Panc1 (cell line): ENCODE results near the gene TRIM15. TPM values are rescaled to one million over a fixed set of nuclear protein-coding genes. Genes with fewer than 3 reads are reported as not detected.

Source experiments
- ATAC-seq: fragments of 200-7000 bp; cut with Tn5 transposase; 2 replicates; pipeline ENCODE4 v1.9.1; 2020; ENCODE audit warnings: mild to moderate bottlenecking, moderate library complexity
- Bru-seq: library from RNA; stranded (reverse); fragments of 400-500 nt; gene quantifications from one replicate; lab custom pipeline; 2021; lab: Mats Ljungman, UMichigan
- BruChase-seq, 2 experiments: library from RNA; stranded (reverse); fragments of 400-500 nt; gene quantifications; one replicate each; lab custom pipeline; 2021; lab: Mats Ljungman, UMichigan
- BruUV-seq: library from RNA; stranded (reverse); fragments of 400-500 nt; replicated peaks from 2 replicates; lab custom pipeline; 2021; lab: Mats Ljungman, UMichigan
- CTCF ChIA-PET: fragments of 300-600 bp; sonication (Branson Sonifier 250); formaldehyde crosslinking; loops from one replicate; lab custom pipeline; 2022; ENCODE audit warnings: antibody characterized with exemption; lab: Charles Lee
- POLR2A ChIA-PET: fragments of 300-600 bp; sonication (Branson Sonifier 250); formaldehyde crosslinking; loops from one replicate; lab custom pipeline; 2022; ENCODE audit warnings: antibody characterized with exemption; lab: Charles Lee
- DNase-seq: peaks from one replicate; pipeline ENCODE4 v3.0.0-alpha.2; 2010; ENCODE audit warnings: low read depth, low spot score
- H3K27ac ChIP-seq: 2 replicates; pipeline ENCODE4 v1.5.1; 2011; ENCODE audit warnings: mild to moderate bottlenecking, low read length, inconsistent platforms
- H3K27me3 ChIP-seq: fragments of 200-500 bp; sonication (Bioruptor generic); 2 replicates; pipeline ENCODE4 v1.6.0; 2014; ENCODE audit warnings: low read length, inconsistent platforms; ENCODE audit not compliant: control insufficient read depth, insufficient read depth
- H3K36me3 ChIP-seq: fragments of 200-500 bp; sonication (Bioruptor generic); 2 replicates; pipeline ENCODE4 v1.5.1; 2014; ENCODE audit warnings: inconsistent platforms, mild to moderate bottlenecking, low read length, moderate library complexity; ENCODE audit not compliant: control insufficient read depth, insufficient read depth
- H3K4me1 ChIP-seq: 2 replicates; pipeline ENCODE4 v1.5.1; 2011; ENCODE audit warnings: inconsistent platforms, mild to moderate bottlenecking, low read length, moderate library complexity; ENCODE audit not compliant: control insufficient read depth, insufficient read depth
- H3K4me3 ChIP-seq, 2 experiments: 2 replicates each; pipeline ENCODE4 v1.5.1; 2011 to 2012; ENCODE audit warnings: low read depth in 2 of 2, low read length in 2 of 2, mild to moderate bottlenecking in 2 of 2, inconsistent platforms in 1 of 2, moderate library complexity in 1 of 2
- H3K9me3 ChIP-seq: fragments of 200-500 bp; sonication (Bioruptor generic); 2 replicates; pipeline ENCODE4 v1.5.1; 2014; ENCODE audit warnings: low read depth, mild to moderate bottlenecking, inconsistent platforms, low read length, moderate library complexity; ENCODE audit not compliant: control insufficient read depth, insufficient read depth
- POLR2AphosphoS5 ChIP-seq: IDR thresholded peaks from 2 replicates; pipeline ENCODE4 v1.6.1; 2012; ENCODE audit warnings: mild to moderate bottlenecking, low read depth, low read length, moderate library complexity
- SIN3A ChIP-seq: IDR thresholded peaks from 2 replicates; pipeline ENCODE4 v1.6.1; 2012; ENCODE audit warnings: low read depth, mild to moderate bottlenecking, low read length, moderate library complexity, borderline replicate concordance; ENCODE audit not compliant: insufficient read depth
- TCF7L2 ChIP-seq: IDR thresholded peaks from 2 replicates; pipeline ENCODE4 v1.6.1; 2011; ENCODE audit warnings: mild to moderate bottlenecking, low read depth, low read length, inconsistent platforms
- in situ Hi-C: cut with HindIII; loops from 2 replicates; pipeline ENCODE4 v1.10.0; 2016; ENCODE audit warnings: low sequenced_read_pairs, low pct_unique_long_range_greater_than_20kb
- intact Hi-C: fragments of 100-400 bp; cut with micrococcal nuclease; formaldehyde crosslinking; loops from one replicate; pipeline ENCODE4 v1.10.0; 2022; ENCODE audit not compliant: unreplicated experiment
- long read RNA-seq: library from polyadenylated mRNA; unstranded; transcript quantifications from one replicate; pipeline ENCODE4 v2.0.0, GENCODE V29; 2021; ENCODE audit not compliant: unreplicated experiment
- polyA plus RNA-seq: library from polyadenylated mRNA; unstranded; fragments of >200 nt; gene quantifications from one replicate; pipeline ENCODE4 v1.2.1, GENCODE V29; 2012; ENCODE audit warnings: missing spikeins; ENCODE audit not compliant: insufficient read length
- total RNA-seq: library from RNA; stranded (reverse); gene quantifications from one replicate; pipeline ENCODE4 v1.2.1, GENCODE V29; 2021; ENCODE audit not compliant: unreplicated experiment
- TF ChIP-seq, protein P1 (sequence below): fragments of 450-650 bp; IDR thresholded peaks from 2 replicates; pipeline ENCODE4 v1.5.1; 2017; ENCODE audit warnings: mild to moderate bottlenecking
- TF ChIP-seq, protein P2 (sequence below), 2 experiments: IDR thresholded peaks; 2 replicates each; pipeline ENCODE4 v1.6.1; 2011 to 2012; ENCODE audit warnings: low read depth in 2 of 2, control low read depth in 1 of 2, low read length in 1 of 2, mild to moderate bottlenecking in 1 of 2, moderate library complexity in 1 of 2; ENCODE audit not compliant: insufficient read depth in 1 of 2

Gene TRIM15
- total RNA-seq (0.13 TPM), Bru-seq, nascent RNA (percentile 15 among the genes with signal in this experiment), BruChase-seq, experiment 1, labeled RNA remaining after a 2-hour chase (percentile 12 among the genes with signal in this experiment), BruChase-seq, experiment 2, labeled RNA remaining after a 6-hour chase (percentile 9 among the genes with signal in this experiment)
- polyA plus RNA-seq = not detected
- long read RNA-seq = 0 reads

DNA sequence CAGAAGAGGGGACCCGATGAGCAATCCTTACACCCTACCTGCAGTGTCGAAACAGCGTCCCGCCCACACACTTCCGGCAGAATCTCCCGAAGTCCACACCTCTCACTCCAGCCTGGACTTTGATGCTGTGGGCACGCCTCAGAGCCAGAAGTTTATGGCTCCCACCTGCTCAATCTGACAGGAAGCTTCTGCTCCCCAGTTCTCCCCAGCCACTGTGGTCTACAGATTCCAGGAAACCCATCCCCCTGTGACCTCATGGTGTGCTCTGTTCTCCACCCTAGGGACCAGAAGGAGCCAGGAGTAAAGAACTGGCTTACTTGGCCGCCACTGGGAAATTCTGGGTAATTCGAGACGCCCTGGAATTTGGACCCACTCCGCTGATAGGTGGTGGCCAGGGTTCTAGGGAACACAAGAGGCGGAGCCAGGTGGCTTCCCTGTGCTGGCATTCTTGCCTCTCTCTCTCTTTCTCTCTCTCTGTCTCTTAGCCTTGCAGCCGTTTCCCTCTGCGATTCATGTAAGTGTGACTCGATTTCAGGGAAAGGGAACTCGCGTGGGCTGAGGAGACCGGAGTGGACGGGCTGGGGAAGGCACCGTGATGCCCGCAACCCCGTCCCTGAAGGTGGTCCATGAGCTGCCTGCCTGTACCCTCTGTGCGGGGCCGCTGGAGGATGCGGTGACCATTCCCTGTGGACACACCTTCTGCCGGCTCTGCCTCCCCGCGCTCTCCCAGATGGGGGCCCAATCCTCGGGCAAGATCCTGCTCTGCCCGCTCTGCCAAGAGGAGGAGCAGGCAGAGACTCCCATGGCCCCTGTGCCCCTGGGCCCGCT, at the start of gene TRIM15:
TSS of gene TRIM15 (plus strand) at position 457 of the 828 bp plus-strand sequence. CDS start at position 596, 139 bp downstream.
- ATAC-seq = peak; percentile 73
- Histone ChIP-seq H3K36me3 (no peaks in the 10 kb centered on the region), H3K9me3 (no peaks in the 10 kb centered on the region), H3K4me3 (peak within 1 kb of the TSS; percentile 29 to 52), H3K27me3 (peaks cover 13% of the 10 kb centered on the region), H3K27ac (no peak within 1 kb of the TSS), H3K4me1 (no peaks in the 10 kb centered on the region)
- POLR2A ChIA-PET = no interaction called here
- CTCF ChIA-PET = no interaction called here
- in situ Hi-C loops = no loop called here
- intact Hi-C loops = no loop called here
- TF ChIP-seq, protein P1, sequence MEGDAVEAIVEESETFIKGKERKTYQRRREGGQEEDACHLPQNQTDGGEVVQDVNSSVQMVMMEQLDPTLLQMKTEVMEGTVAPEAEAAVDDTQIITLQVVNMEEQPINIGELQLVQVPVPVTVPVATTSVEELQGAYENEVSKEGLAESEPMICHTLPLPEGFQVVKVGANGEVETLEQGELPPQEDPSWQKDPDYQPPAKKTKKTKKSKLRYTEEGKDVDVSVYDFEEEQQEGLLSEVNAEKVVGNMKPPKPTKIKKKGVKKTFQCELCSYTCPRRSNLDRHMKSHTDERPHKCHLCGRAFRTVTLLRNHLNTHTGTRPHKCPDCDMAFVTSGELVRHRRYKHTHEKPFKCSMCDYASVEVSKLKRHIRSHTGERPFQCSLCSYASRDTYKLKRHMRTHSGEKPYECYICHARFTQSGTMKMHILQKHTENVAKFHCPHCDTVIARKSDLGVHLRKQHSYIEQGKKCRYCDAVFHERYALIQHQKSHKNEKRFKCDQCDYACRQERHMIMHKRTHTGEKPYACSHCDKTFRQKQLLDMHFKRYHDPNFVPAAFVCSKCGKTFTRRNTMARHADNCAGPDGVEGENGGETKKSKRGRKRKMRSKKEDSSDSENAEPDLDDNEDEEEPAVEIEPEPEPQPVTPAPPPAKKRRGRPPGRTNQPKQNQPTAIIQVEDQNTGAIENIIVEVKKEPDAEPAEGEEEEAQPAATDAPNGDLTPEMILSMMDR = no peak
- TF ChIP-seq, protein P2, sequence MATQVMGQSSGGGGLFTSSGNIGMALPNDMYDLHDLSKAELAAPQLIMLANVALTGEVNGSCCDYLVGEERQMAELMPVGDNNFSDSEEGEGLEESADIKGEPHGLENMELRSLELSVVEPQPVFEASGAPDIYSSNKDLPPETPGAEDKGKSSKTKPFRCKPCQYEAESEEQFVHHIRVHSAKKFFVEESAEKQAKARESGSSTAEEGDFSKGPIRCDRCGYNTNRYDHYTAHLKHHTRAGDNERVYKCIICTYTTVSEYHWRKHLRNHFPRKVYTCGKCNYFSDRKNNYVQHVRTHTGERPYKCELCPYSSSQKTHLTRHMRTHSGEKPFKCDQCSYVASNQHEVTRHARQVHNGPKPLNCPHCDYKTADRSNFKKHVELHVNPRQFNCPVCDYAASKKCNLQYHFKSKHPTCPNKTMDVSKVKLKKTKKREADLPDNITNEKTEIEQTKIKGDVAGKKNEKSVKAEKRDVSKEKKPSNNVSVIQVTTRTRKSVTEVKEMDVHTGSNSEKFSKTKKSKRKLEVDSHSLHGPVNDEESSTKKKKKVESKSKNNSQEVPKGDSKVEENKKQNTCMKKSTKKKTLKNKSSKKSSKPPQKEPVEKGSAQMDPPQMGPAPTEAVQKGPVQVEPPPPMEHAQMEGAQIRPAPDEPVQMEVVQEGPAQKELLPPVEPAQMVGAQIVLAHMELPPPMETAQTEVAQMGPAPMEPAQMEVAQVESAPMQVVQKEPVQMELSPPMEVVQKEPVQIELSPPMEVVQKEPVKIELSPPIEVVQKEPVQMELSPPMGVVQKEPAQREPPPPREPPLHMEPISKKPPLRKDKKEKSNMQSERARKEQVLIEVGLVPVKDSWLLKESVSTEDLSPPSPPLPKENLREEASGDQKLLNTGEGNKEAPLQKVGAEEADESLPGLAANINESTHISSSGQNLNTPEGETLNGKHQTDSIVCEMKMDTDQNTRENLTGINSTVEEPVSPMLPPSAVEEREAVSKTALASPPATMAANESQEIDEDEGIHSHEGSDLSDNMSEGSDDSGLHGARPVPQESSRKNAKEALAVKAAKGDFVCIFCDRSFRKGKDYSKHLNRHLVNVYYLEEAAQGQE (IDR thresholded peaks at IDR 0.05; ENCODE audit: insufficient read depth in 1 of 2, low read depth in 2 of 2, low read length in 1 of 2) = no peak
- TF ChIP-seq TCF7L2 (no peak), SIN3A (no peak), POLR2AphosphoS5 (no peak)
- no peak for DNase-seq
- no TSS peak for BruUV-seq

DNA sequence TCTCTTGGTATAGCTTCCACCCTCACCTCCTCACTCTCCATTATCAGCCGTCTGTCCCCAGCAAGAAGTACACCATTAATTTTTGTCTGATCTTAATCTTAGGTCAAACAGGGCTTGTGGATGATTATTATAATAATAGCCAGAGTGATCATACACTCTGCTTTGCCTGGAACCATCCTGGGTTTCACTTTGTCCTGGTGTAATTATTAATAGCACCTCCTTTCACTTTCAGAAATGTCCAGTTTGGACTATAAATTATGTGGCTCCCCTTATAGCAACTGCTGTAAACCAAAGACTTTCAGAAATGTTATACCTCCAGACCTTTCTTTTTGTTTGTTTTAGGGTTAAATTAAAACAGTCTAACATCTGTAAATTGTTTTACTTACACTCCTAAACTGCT, 49.5 kb upstream of the TRIM15 start:
- no peaks in the 10 kb centered on the region for H3K4me1 ChIP-seq
- no peak overlapping the region for H3K27ac ChIP-seq
- H3K9me3 ChIP-seq = no peaks in the 10 kb centered on the region
- no peak for DNase-seq
- ChIA-PET CTCF (no interaction called here), POLR2A (no interaction called here)
- H3K36me3 ChIP-seq = no peaks in the 10 kb centered on the region
- ATAC-seq = no peak
- in situ Hi-C loops (no loop called here), intact Hi-C loops (no loop called here)
- TF ChIP-seq, protein P2 (IDR thresholded peaks at IDR 0.05; ENCODE audit: insufficient read depth in 1 of 2, low read depth in 2 of 2, low read length in 1 of 2) = no peak
- TF ChIP-seq, protein P1 = no peak
- TF ChIP-seq SIN3A (no peak), TCF7L2 (no peak), POLR2AphosphoS5 (no peak)
- peaks cover 16% of the 10 kb centered on the region for H3K27me3 ChIP-seq
- no TSS peak for BruUV-seq
- H3K4me3 ChIP-seq = no peak overlapping the region
